ENCODE measurements around the gene KIF1A.

DNA sequence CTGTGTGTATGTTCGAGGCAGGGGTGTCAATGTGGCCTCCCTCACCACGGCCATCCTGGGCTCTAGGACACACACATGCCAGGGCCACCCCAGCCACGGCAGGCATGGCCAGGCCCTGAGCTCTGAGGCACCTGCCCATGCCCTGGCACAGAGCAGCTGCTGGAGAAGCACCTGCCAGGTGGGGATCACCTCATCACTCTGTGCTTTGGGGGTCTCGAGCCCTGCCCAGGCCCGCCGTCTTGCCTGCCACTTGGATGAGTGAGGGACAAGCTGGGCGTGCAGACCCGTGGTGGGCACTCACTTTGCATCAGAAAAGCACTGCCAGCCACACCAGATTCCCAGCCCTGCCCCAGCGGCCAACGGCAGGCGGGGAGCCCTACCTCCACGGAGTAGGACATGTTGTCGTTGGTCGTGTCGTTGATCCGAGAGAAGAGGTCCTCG, 33.1 kb downstream of the KIF1A start:
- TF ChIP-seq EP300 (IDR thresholded peaks at IDR 0.05; ENCODE audit: borderline replicate concordance), result no peak
- no peak for TF ChIP-seq YY1 (IDR thresholded peaks at IDR 0.05; ENCODE audit: low read depth)
- no peak for TF ChIP-seq NFIC (IDR thresholded peaks at IDR 0.05)
- no peak for TF ChIP-seq EGR1 (IDR thresholded peaks at IDR 0.05)
- TF ChIP-seq TEAD4 (IDR thresholded peaks at IDR 0.05), result no peak
- TF ChIP-seq TAF1 (IDR thresholded peaks at IDR 0.05; ENCODE audit: low read depth), result no peak
- TF ChIP-seq, protein P1, sequence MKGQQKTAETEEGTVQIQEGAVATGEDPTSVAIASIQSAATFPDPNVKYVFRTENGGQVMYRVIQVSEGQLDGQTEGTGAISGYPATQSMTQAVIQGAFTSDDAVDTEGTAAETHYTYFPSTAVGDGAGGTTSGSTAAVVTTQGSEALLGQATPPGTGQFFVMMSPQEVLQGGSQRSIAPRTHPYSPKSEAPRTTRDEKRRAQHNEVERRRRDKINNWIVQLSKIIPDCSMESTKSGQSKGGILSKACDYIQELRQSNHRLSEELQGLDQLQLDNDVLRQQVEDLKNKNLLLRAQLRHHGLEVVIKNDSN (IDR thresholded peaks at IDR 0.05), result no peak
- no peak for TF ChIP-seq TCF12 (IDR thresholded peaks at IDR 0.05; ENCODE audit: low read depth)

Data from Ishikawa (cell line).